CD4-positive, alpha-beta T cell (primary cell): Measurements from ENCODE around the gene SIDT2. TPM values are rescaled to one million over a fixed set of nuclear protein-coding genes. Genes with fewer than 3 reads are reported as not detected.
A peak's percentile ranks its signal among the peaks of the same experiment; 100 is the strongest.

Source experiments
- ATAC-seq: fragments of 200-7000 bp; cut with Tn5 transposase; one replicate; pipeline ENCODE4 v1.10.0; 2022; ENCODE audit warnings: mild to moderate bottlenecking; ENCODE audit not compliant: poor library complexity
- CTCF ChIA-PET: fragments of 350-600 bp; sonication (Branson Sonifier 250); formaldehyde crosslinking; loops from one replicate; lab custom pipeline; 2021; ENCODE audit warnings: antibody characterized with exemption, inconsistent platforms; lab: Charles Lee
- POLR2A ChIA-PET: fragments of 350-600 bp; sonication (Branson Sonifier 250); formaldehyde crosslinking; loops from one replicate; lab custom pipeline; 2021; ENCODE audit warnings: antibody characterized with exemption, inconsistent platforms; lab: Charles Lee
- DNase-seq, 14 experiments: peaks; one replicate each; pipeline ENCODE4 v3.0.0-alpha.2; 2013 to 2020; ENCODE audit warnings: mixed read lengths in 2 of 14
- H3K27ac ChIP-seq, 2 donors: one replicate each; pipeline versions ENCODE4 v1.5.1 to v1.7.0; 2013; ENCODE audit warnings: low read length in 2 of 2, low read depth in 1 of 2, mild to moderate bottlenecking in 1 of 2
- H3K27me3 ChIP-seq, 2 experiments: 1 replicate in 1 of 2; 2 replicates in 1 of 2; pipeline versions ENCODE4 v1.6.1 to v1.7.0; 2013; ENCODE audit warnings: low read length in 2 of 2, control low read depth in 1 of 2, mild to moderate bottlenecking in 1 of 2, moderate library complexity in 1 of 2; ENCODE audit not compliant: insufficient read depth in 2 of 2, control insufficient read depth in 1 of 2
- H3K36me3 ChIP-seq: one replicate; pipeline ENCODE4 v1.6.1; 2013; ENCODE audit warnings: low read length, control low read depth; ENCODE audit not compliant: insufficient read depth
- H3K4me1 ChIP-seq: one replicate; pipeline ENCODE4 v1.6.1; 2013; ENCODE audit warnings: low read length, control low read depth; ENCODE audit not compliant: insufficient read depth
- H3K4me3 ChIP-seq: one replicate; pipeline ENCODE4 v1.5.1; 2013; ENCODE audit warnings: mild to moderate bottlenecking, low read length, moderate library complexity
- H3K9me3 ChIP-seq, 2 experiments: 1 replicate in 1 of 2; 2 replicates in 1 of 2; pipeline versions ENCODE4 v1.6.1 to v1.7.0; 2013; ENCODE audit warnings: low read length in 2 of 2, mild to moderate bottlenecking in 2 of 2, control low read depth in 1 of 2, moderate library complexity in 1 of 2; ENCODE audit not compliant: control insufficient read depth in 1 of 2, insufficient read depth in 1 of 2
- H3K27ac Mint-ChIP-seq: one replicate; pipeline ENCODE4 v1.8.0; 2020; ENCODE audit warnings: mixed read lengths
- H3K27me3 Mint-ChIP-seq: one replicate; pipeline ENCODE4 v1.8.0; 2021; ENCODE audit warnings: mixed read lengths
- H3K36me3 Mint-ChIP-seq: one replicate; pipeline ENCODE4 v1.8.0; 2021; ENCODE audit warnings: low read depth, mixed read lengths
- H3K4me1 Mint-ChIP-seq: one replicate; pipeline ENCODE4 v1.8.0; 2021; ENCODE audit warnings: low read depth, mixed read lengths
- H3K4me3 Mint-ChIP-seq: one replicate; pipeline ENCODE4 v1.8.0; 2020; ENCODE audit warnings: mild to moderate bottlenecking, mixed read lengths
- H3K9me3 Mint-ChIP-seq: one replicate; pipeline ENCODE4 v1.8.0; 2020; ENCODE audit warnings: mixed read lengths
- intact Hi-C, 2 experiments: fragments of 100-400 bp; cut with DNase I in 1 of 2; cut with micrococcal nuclease in 1 of 2; formaldehyde crosslinking; loops; one replicate each; pipeline versions ENCODE4 v1.15.1 to v1.9.0; 2023 to 2025; cut with DNase I, micrococcal nuclease
- total RNA-seq, 174 experiments: library from RNA in 2 of 174; stranded (reverse) in 2 of 174; gene quantifications; one replicate each; pipeline ENCODE4 v1.2.3 and lab custom pipeline; 2021 to 2026
- TF ChIP-seq, protein P1 (sequence below): fragments of 200-600 bp; IDR thresholded peaks from one replicate; pipeline ENCODE4 v1.8.0; 2022; ENCODE audit warnings: antibody characterized with exemption, mild to moderate bottlenecking

Gene SIDT2
- total RNA-seq, 2 experiments from 2014 or later: 197 to 200 TPM

DNA sequence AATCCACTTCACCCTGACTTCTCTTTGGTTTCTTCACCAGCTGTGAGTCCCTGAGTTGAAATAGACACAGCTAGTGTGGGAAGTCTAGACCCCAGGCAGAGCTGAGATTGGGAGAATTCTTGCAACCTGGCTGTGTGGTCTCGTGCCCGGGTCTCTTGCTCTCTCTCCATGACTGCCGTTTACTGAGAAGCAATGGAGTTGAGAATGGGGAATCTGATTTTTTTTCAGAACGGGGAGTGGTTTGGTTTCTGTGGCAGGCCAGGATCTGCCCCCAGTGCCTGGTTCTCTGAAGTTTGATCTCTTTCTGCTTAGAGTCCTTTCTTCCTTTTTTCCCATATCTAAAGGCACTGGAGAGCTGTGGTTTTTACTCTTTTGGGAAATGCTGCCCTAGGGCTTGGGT is 1.5 kb downstream of the SIDT2 start:
- Mint-ChIP-seq H3K9me3 (no peaks in the 10 kb centered on the region), H3K27me3 (no peaks in the 10 kb centered on the region), H3K4me3 (peak overlapping the region; percentile 99), H3K36me3 (peaks cover 21% of the 10 kb centered on the region), H3K4me1 (peaks cover 36% of the 10 kb centered on the region), H3K27ac (peak overlapping the region; percentile 98)
- TF ChIP-seq, protein P1, sequence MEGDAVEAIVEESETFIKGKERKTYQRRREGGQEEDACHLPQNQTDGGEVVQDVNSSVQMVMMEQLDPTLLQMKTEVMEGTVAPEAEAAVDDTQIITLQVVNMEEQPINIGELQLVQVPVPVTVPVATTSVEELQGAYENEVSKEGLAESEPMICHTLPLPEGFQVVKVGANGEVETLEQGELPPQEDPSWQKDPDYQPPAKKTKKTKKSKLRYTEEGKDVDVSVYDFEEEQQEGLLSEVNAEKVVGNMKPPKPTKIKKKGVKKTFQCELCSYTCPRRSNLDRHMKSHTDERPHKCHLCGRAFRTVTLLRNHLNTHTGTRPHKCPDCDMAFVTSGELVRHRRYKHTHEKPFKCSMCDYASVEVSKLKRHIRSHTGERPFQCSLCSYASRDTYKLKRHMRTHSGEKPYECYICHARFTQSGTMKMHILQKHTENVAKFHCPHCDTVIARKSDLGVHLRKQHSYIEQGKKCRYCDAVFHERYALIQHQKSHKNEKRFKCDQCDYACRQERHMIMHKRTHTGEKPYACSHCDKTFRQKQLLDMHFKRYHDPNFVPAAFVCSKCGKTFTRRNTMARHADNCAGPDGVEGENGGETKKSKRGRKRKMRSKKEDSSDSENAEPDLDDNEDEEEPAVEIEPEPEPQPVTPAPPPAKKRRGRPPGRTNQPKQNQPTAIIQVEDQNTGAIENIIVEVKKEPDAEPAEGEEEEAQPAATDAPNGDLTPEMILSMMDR: no peak
- DNase-seq (peak in 2 of 14 experiments; percentile 20), ATAC-seq (no peak)
- Histone ChIP-seq H3K4me3 (peak overlapping the region; percentile 81), H3K27ac (no peak overlapping the region), H3K36me3 (peaks cover 13% of the 10 kb centered on the region), H3K27me3 (no peaks in the 10 kb centered on the region), H3K4me1 (peaks cover 32% of the 10 kb centered on the region), H3K9me3 (no peaks in the 10 kb centered on the region)
- ChIA-PET CTCF (interaction anchor here (1.3 to 2.2 kb wide), 4 partner anchors 13 to 74 kb away, joined by 4 to 11 read pairs (median 6); partner anchors contain the start of genes PCSK7 and RNF214), POLR2A (interaction anchor here (1.0 to 4.9 kb wide), 9 partner anchors 8 to 392 kb away, joined by 3 to 60 read pairs (median 12); partner anchors contain the start of genes PAFAH1B2, PCSK7, RNF214 and ZPR1)
- intact Hi-C loops: no loop called here

DNA sequence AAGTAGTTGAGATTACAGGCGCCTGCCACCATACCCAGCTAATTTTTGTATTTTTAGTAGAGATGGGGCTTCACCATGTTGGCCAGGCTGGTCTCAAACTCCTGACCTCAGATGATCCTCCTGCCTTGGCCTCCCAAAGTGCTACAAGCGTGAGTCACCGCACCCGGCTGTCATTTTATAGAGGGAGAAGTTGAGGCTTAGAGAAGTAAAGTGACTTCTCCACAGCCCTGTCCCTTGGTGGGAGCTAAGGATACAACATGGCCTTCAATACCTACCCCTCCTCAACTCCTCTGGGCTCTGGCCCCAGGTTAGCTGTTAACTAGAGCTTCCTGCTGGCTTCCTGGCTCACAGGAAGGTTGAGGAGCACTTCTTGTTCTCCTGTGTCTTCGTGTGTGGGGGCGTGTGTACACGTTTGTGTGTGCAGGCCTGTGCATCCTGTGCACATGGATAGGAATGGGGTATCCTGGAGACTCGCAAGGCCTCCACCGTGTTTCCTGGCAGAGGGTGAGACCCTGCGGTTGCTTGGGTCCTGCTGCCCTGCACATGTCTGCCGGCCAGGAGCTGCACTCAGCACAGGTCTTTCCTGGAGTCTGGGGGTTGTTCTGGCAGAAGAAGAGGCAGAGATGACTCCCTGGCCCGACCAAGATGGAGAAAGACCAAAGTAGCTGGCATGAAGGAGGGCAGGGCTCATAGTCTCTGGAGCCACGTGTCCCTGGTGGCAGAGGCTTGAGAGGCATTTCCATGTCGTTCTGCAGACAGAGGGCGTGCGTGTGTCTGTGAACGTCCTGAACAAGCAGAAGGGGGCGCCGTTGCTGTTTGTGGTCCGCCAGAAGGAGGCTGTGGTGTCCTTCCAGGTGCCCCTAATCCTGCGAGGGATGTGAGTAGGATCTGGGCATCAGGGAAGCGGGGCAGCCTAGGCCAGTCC is 2.4 kb downstream of the SIDT2 start:
- peak; percentile 29 to 85 (median 54) for DNase-seq
- Mint-ChIP-seq H3K27me3 (no peaks in the 10 kb centered on the region), H3K36me3 (peaks cover 23% of the 10 kb centered on the region), H3K4me1 (peaks cover 36% of the 10 kb centered on the region), H3K27ac (peak overlapping the region; percentile 98), H3K9me3 (no peaks in the 10 kb centered on the region), H3K4me3 (peak overlapping the region; percentile 99)
- TF ChIP-seq, protein P1: peak; percentile 54
- peak; percentile 64 for ATAC-seq
- H3K27ac ChIP-seq: no peak overlapping the region
- H3K27me3 ChIP-seq: no peaks in the 10 kb centered on the region
- peaks cover 13% of the 10 kb centered on the region for H3K36me3 ChIP-seq
- intact Hi-C loops: loop anchor here in 1 of 2 experiments (1.0 kb wide), 1 partner anchor 45 kb away; no protein-coding TSS in a partner anchor
- POLR2A ChIA-PET: interaction anchor here (1.4 to 4.9 kb wide), 4 partner anchors 14 to 51 kb away, joined by 5 to 60 read pairs (median 32); partner anchors contain the start of genes PAFAH1B2, PCSK7 and RNF214
- H3K9me3 ChIP-seq: no peaks in the 10 kb centered on the region
- H3K4me3 ChIP-seq: no peak overlapping the region
- H3K4me1 ChIP-seq: peaks cover 32% of the 10 kb centered on the region
- CTCF ChIA-PET: interaction anchor here (0.8 to 2.2 kb wide), 5 partner anchors 9 to 45 kb away, joined by 3 to 11 read pairs (median 4); no protein-coding TSS in a partner anchor
